GM12878 (cell line): Measurements from ENCODE around the gene RAB40B. TPM values are rescaled to one million over a fixed set of nuclear protein-coding genes. Genes with fewer than 3 reads are reported as not detected.

ENCODE experiments used
- ATAC-seq: fragments of 200-7000 bp; cut with Tn5 transposase; 3 replicates; pipeline ENCODE4 v1.9.1; 2020; ENCODE audit warnings: mild to moderate bottlenecking, moderate library complexity
- BruUV-seq: library from RNA; stranded (reverse); fragments of 400-500 nt; replicated peaks from 2 replicates; lab custom pipeline; 2021; lab: Mats Ljungman, UMichigan
- CTCF ChIA-PET: fragments of 300-600 bp; sonication (Branson Sonifier 250); formaldehyde crosslinking; extraction: SDS; loops from one replicate; lab custom pipeline; 2021; ENCODE audit warnings: inconsistent platforms; lab: Yijun Ruan, JAX
- POLR2A ChIA-PET: fragments of 350-600 bp; formaldehyde crosslinking; extraction: SDS; loops from one replicate; lab custom pipeline; 2021; ENCODE audit warnings: inconsistent platforms; lab: Charles Lee
- RAD21 ChIA-PET: fragments of 300-600 bp; sonication (Branson Sonifier 250); formaldehyde crosslinking; loops from one replicate; lab custom pipeline; 2023; ENCODE audit warnings: antibody characterized with exemption; ENCODE audit not compliant: unreplicated experiment; lab: Charles Lee
- SMC1A ChIA-PET: fragments of 300-600 bp; sonication (Branson Sonifier 250); formaldehyde crosslinking; loops from one replicate; lab custom pipeline; 2023; ENCODE audit not compliant: unreplicated experiment, uncharacterized antibody; lab: Charles Lee
- DNase-seq: peaks from one replicate; pipeline ENCODE4 v3.0.0-alpha.2; 2011; ENCODE audit warnings: low read depth, low spot score
- FAIRE-seq: peaks from 3 replicates; lab custom pipeline; 2011; peaks lifted over from hg19 to GRCh38; lab: Jason Lieb, UNC
- H2AFZ ChIP-seq: 2 replicates; pipeline ENCODE4 v1.6.0; 2011; ENCODE audit warnings: low read depth, low read length, control low read depth; ENCODE audit not compliant: control insufficient read depth
- H3K27ac ChIP-seq: 2 replicates; pipeline ENCODE4 v1.5.1; 2011; ENCODE audit warnings: control low read depth; ENCODE audit not compliant: control insufficient read depth, insufficient read depth
- H3K27me3 ChIP-seq, 2 experiments: replicated peaks in 1 of 2; 2 replicates each; pipeline versions ENCODE4 v1.6.0 to v1.6.1; 2011; ENCODE audit warnings: low read length in 1 of 2; ENCODE audit not compliant: control insufficient read depth in 2 of 2, insufficient read depth in 2 of 2
- H3K36me3 ChIP-seq, 2 experiments: 2 replicates each; pipeline ENCODE4 v1.5.1; 2011; ENCODE audit warnings: low read length in 1 of 2; ENCODE audit not compliant: control insufficient read depth in 2 of 2, insufficient read depth in 2 of 2
- H3K4me1 ChIP-seq: 2 replicates; pipeline ENCODE4 v1.6.1; 2011; ENCODE audit warnings: mild to moderate bottlenecking, low read length, moderate library complexity, mixed read lengths; ENCODE audit not compliant: control insufficient read depth, insufficient read depth
- H3K4me2 ChIP-seq: 2 replicates; pipeline ENCODE4 v1.6.0; 2011; ENCODE audit warnings: control low read depth; ENCODE audit not compliant: control insufficient read depth, insufficient read depth
- H3K4me3 ChIP-seq: fragments of 200-600 bp; sonication (generic); 2 replicates; pipeline ENCODE4 v1.5.1; 2016
- H3K79me2 ChIP-seq: 2 replicates; pipeline ENCODE4 v1.6.0; 2011; ENCODE audit warnings: low read length; ENCODE audit not compliant: control insufficient read depth, insufficient read depth
- H3K9ac ChIP-seq: 2 replicates; pipeline ENCODE4 v1.8.0; 2011; ENCODE audit warnings: low read length, control low read depth, mixed read lengths; ENCODE audit not compliant: control insufficient read depth, insufficient read depth
- H3K9me3 ChIP-seq: replicated peaks from 3 replicates; pipeline ENCODE4 v1.5.1; 2011; ENCODE audit warnings: mild to moderate bottlenecking, low read length; ENCODE audit not compliant: control insufficient read depth, insufficient read depth
- H4K20me1 ChIP-seq: 2 replicates; pipeline ENCODE4 v1.6.0; 2011; ENCODE audit not compliant: control insufficient read depth, insufficient read depth
- ASH2L ChIP-seq: fragments of 300-600, 200-600 bp; sonication (generic); IDR thresholded peaks from 2 replicates; pipeline ENCODE4 v1.6.1; 2017; ENCODE audit warnings: low read depth, mild to moderate bottlenecking, borderline replicate concordance
- CBX5 ChIP-seq: sonication (generic); IDR thresholded peaks from 2 replicates; pipeline ENCODE4 v1.6.1; 2016; ENCODE audit warnings: low read depth, moderate library complexity, mild to moderate bottlenecking, inconsistent platforms
- EP300 ChIP-seq, 2 experiments: fragments of 150-350 bp in 1 of 2; IDR thresholded peaks; 2 replicates each; pipeline ENCODE4 v1.6.1; 2011 to 2012; ENCODE audit warnings: low read depth in 2 of 2, low read length in 2 of 2, borderline replicate concordance in 1 of 2, improper control_type of control experiment in 1 of 2, inconsistent platforms in 1 of 2; ENCODE audit not compliant: control insufficient read depth in 1 of 2
- GATAD2B ChIP-seq: fragments of 450-650 bp; conservative IDR thresholded peaks from 2 replicates; pipeline ENCODE4 v1.6.1; 2017; ENCODE audit warnings: low read depth, mild to moderate bottlenecking, moderate library complexity
- HDAC6 ChIP-seq: fragments of 200-600 bp; sonication (generic); IDR thresholded peaks from one replicate; pipeline ENCODE4 v1.8.0; 2017; ENCODE audit warnings: antibody characterized with exemption; ENCODE audit not compliant: unreplicated experiment
- IKZF2 ChIP-seq, 2 experiments: fragments of 450-650 bp; IDR thresholded peaks; 2 replicates each; pipeline ENCODE4 v1.6.1; 2017; ENCODE audit warnings: mild to moderate bottlenecking in 2 of 2, moderate library complexity in 2 of 2
- POLR2A ChIP-seq: IDR thresholded peaks from 2 replicates; pipeline ENCODE4 v1.6.1; 2011; ENCODE audit warnings: low read depth, mild to moderate bottlenecking, low read length
- SMAD1 ChIP-seq: fragments of 450-650 bp; IDR thresholded peaks from 2 replicates; pipeline ENCODE4 v1.6.1; 2018; ENCODE audit warnings: mild to moderate bottlenecking, low read depth; ENCODE audit not compliant: partially characterized antibody
- SMC3 ChIP-seq: IDR thresholded peaks from 2 replicates; pipeline ENCODE4 v1.6.1; 2011; ENCODE audit warnings: low read length, improper control_type of control experiment, borderline replicate concordance
- SUZ12 ChIP-seq: fragments of 200-600 bp; sonication (generic); IDR thresholded peaks from one replicate; pipeline ENCODE4 v1.6.1; 2018; ENCODE audit warnings: antibody characterized with exemption, mild to moderate bottlenecking; ENCODE audit not compliant: unreplicated experiment
- TBL1XR1 ChIP-seq: IDR thresholded peaks from 2 replicates; pipeline ENCODE4 v1.6.1; 2012; ENCODE audit warnings: low read depth, low read length, improper control_type of control experiment
- ZBED1 ChIP-seq: IDR thresholded peaks from 2 replicates; pipeline ENCODE4 v1.6.1; 2016; ENCODE audit warnings: borderline replicate concordance
- WGBS: methylation state at CpG from one replicate; pipeline ENCODE4 v1.1.6; 2016; ENCODE audit warnings: low lambda C conversion rate; ENCODE audit not compliant: insufficient replicate concordance, insufficient coverage; ENCODE audit errors: missing lambda C conversion rate; 5-methylcytosine and 5-hydroxymethylcytosine counted together
- in situ Hi-C: fragments of 300-500 bp; cut with MboI; formaldehyde crosslinking; loops from 9 replicates; pipeline ENCODE4 v1.14.3; 2018; ENCODE audit warnings: mixed read lengths
- intact Hi-C: fragments of 100-400 bp; cut with micrococcal nuclease; formaldehyde crosslinking; loops from one replicate; pipeline ENCODE4 v1.14.2; 2022; ENCODE audit not compliant: unreplicated experiment
- polyA plus RNA-seq, 11 experiments: library from polyadenylated mRNA; depleted of rRNA in 4 of 11; unstranded in 6 of 11; stranded (reverse) in 5 of 11; fragments of >200 nt; fragmentation: Nextera tagmentation in 4 of 11; fragmentation: Illumina TruSeq in 1 of 11; extraction: Ambion mirVana in 4 of 11; extraction: Trizol in 1 of 11; gene quantifications; 1 replicate in 1 of 11; 2 replicates in 10 of 11; pipeline versions ENCODE4 v1.2.1 to v1.2.3, GENCODE V29; 2011 to 2016; ENCODE audit warnings: inconsistent platforms in 2 of 11, missing spikeins in 2 of 11, low read depth in 1 of 11
- total RNA-seq, 4 experiments: library from RNA; depleted of rRNA in 3 of 4; stranded (reverse); fragments of >200 nt in 3 of 4; fragmentation: Illumina TruSeq in 1 of 4; extraction: Trizol in 1 of 4; gene quantifications; 2 replicates each; pipeline versions ENCODE4 v1.2.1 to v1.2.3, GENCODE V29; 2013 to 2021
- TF ChIP-seq, protein P1 (sequence below): fragments of 450-650 bp; IDR thresholded peaks from 2 replicates; pipeline ENCODE4 v1.6.1; 2018; ENCODE audit warnings: borderline replicate concordance, mild to moderate bottlenecking; ENCODE audit not compliant: partially characterized antibody
- TF ChIP-seq, protein P2 (sequence below): fragments of 450-650 bp; IDR thresholded peaks from 2 replicates; pipeline ENCODE4 v1.6.1; 2017; ENCODE audit warnings: mild to moderate bottlenecking, moderate library complexity
- TF ChIP-seq, protein P3 (sequence below): fragments of 450-650 bp; IDR thresholded peaks from 2 replicates; pipeline ENCODE4 v1.6.1; 2017; ENCODE audit warnings: mild to moderate bottlenecking, low read depth, inconsistent platforms; ENCODE audit not compliant: poor library complexity, severe bottlenecking

Gene RAB40B
- total and polyA plus RNA-seq, 10 of the 15 experiments (the other 5 are each of a cell fraction or from before 2014, with no cell fraction given): 0.06 to 2.8 (median 1.4) TPM

DNA sequence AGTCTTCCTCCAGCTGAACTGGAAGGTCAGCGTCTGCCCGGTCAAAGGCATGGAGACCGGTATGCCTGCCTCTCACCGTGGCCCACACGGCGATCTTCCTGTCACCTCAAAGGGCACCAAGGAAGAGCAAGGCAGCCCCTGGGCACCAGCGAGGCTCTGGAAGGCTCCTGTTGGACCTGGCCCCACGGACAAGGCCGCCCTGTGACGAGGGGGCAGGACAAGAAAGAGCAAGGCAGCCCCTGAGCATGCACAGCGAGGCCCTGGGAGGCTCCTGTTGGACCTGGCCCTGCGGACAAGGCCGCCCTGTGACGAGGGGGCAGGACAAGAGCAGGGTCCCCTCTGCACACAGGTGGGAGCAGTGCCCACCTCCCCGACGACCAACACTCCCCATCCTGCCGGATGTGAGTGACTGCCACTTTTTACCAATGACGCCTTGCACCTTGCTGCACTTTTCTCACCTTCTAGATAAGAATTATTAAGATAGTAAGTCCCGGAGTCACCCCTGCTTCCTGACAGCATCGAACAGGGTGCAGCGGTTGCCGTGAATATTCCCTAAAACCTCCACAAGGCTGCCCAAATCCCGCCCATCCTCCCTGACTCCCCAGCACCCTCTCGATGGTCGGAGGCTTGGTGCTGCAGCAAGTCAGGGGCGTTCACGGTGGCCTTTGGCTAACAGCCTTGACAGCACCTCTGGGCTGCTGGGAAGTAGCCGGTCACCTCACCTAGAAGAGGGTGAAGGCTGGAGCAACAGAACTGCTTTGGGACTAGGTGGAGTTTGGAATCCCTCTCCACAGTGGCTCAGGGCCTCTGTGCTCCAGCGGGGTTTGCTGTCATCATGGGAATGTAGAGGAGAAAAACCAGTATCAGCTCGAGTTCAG lies 44.6 kb downstream of the RAB40B start:
- whole genome bisulfite sequencing: 61% methylated on average over 30 of the region's 30 CpGs
- RAD21 ChIA-PET: no interaction called here
- ATAC-seq (no peak), DNase-seq (no peak), FAIRE-seq (no peak)
- Histone ChIP-seq H2AFZ (no peak overlapping the region), H3K27ac (no peak overlapping the region), H3K4me3 (no peak overlapping the region), H3K9me3 (no peaks in the 10 kb centered on the region), H3K9ac (no peak overlapping the region), H3K36me3 (no peaks in the 10 kb centered on the region), H3K27me3 (no peaks in the 10 kb centered on the region), H4K20me1 (no peaks in the 10 kb centered on the region), H3K4me2 (no peak overlapping the region), H3K79me2 (no peaks in the 10 kb centered on the region), H3K4me1 (no peaks in the 10 kb centered on the region)
- in situ Hi-C loops: loop anchor here (10.0 kb wide), 1 partner anchor 91 kb away; no protein-coding TSS in a partner anchor
- CTCF ChIA-PET: no interaction called here
- BruUV-seq: no TSS peak
- POLR2A ChIA-PET: interaction anchor here (0.6 kb wide), 1 partner anchor 80 kb away, joined by 4 read pairs; no protein-coding TSS in a partner anchor
- intact Hi-C loops: no loop called here
- SMC1A ChIA-PET: no interaction called here
- TF ChIP-seq ASH2L (no peak), SUZ12 (no peak), IKZF2 (IDR thresholded peaks at IDR 0.05) (no peak), TBL1XR1 (no peak), GATAD2B (no peak), EP300 (IDR thresholded peaks at IDR 0.05; ENCODE audit: borderline replicate concordance in 1 of 2, control insufficient read depth in 1 of 2, low read depth in 2 of 2, low read length in 2 of 2) (no peak), POLR2A (no peak), HDAC6 (no peak), SMC3 (no peak), CBX5 (no peak), ZBED1 (no peak), SMAD1 (no peak)
- TF ChIP-seq, protein P1, sequence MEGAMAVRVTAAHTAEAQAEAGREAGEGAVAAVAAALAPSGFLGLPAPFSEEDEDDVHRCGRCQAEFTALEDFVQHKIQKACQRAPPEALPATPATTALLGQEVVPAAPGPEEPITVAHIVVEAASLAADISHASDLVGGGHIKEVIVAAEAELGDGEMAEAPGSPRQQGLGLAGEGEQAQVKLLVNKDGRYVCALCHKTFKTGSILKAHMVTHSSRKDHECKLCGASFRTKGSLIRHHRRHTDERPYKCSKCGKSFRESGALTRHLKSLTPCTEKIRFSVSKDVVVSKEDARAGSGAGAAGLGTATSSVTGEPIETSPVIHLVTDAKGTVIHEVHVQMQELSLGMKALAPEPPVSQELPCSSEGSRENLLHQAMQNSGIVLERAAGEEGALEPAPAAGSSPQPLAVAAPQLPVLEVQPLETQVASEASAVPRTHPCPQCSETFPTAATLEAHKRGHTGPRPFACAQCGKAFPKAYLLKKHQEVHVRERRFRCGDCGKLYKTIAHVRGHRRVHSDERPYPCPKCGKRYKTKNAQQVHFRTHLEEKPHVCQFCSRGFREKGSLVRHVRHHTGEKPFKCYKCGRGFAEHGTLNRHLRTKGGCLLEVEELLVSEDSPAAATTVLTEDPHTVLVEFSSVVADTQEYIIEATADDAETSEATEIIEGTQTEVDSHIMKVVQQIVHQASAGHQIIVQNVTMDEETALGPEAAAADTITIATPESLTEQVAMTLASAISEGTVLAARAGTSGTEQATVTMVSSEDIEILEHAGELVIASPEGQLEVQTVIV: no peak
- TF ChIP-seq, protein P2, sequence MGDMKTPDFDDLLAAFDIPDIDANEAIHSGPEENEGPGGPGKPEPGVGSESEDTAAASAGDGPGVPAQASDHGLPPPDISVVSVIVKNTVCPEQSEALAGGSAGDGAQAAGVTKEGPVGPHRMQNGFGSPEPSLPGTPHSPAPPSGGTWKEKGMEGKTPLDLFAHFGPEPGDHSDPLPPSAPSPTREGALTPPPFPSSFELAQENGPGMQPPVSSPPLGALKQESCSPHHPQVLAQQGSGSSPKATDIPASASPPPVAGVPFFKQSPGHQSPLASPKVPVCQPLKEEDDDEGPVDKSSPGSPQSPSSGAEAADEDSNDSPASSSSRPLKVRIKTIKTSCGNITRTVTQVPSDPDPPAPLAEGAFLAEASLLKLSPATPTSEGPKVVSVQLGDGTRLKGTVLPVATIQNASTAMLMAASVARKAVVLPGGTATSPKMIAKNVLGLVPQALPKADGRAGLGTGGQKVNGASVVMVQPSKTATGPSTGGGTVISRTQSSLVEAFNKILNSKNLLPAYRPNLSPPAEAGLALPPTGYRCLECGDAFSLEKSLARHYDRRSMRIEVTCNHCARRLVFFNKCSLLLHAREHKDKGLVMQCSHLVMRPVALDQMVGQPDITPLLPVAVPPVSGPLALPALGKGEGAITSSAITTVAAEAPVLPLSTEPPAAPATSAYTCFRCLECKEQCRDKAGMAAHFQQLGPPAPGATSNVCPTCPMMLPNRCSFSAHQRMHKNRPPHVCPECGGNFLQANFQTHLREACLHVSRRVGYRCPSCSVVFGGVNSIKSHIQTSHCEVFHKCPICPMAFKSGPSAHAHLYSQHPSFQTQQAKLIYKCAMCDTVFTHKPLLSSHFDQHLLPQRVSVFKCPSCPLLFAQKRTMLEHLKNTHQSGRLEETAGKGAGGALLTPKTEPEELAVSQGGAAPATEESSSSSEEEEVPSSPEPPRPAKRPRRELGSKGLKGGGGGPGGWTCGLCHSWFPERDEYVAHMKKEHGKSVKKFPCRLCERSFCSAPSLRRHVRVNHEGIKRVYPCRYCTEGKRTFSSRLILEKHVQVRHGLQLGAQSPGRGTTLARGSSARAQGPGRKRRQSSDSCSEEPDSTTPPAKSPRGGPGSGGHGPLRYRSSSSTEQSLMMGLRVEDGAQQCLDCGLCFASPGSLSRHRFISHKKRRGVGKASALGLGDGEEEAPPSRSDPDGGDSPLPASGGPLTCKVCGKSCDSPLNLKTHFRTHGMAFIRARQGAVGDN: no peak
- TF ChIP-seq, protein P3, sequence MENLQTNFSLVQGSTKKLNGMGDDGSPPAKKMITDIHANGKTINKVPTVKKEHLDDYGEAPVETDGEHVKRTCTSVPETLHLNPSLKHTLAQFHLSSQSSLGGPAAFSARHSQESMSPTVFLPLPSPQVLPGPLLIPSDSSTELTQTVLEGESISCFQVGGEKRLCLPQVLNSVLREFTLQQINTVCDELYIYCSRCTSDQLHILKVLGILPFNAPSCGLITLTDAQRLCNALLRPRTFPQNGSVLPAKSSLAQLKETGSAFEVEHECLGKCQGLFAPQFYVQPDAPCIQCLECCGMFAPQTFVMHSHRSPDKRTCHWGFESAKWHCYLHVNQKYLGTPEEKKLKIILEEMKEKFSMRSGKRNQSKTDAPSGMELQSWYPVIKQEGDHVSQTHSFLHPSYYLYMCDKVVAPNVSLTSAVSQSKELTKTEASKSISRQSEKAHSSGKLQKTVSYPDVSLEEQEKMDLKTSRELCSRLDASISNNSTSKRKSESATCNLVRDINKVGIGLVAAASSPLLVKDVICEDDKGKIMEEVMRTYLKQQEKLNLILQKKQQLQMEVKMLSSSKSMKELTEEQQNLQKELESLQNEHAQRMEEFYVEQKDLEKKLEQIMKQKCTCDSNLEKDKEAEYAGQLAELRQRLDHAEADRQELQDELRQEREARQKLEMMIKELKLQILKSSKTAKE: no peak
